Posterior cingulate gyrus (tissue), 11 donors: ENCODE measurements around the gene CRLF1.

Source experiments
- DNase-seq, 10 donors: peaks; one replicate each; pipeline versions ENCODE4 v3.0.0 to v3.0.0-alpha.2; 2020 to 2021; ENCODE audit warnings: mixed read lengths in 3 of 10
- intact Hi-C: fragments of 100-400 bp; cut with DNase I; formaldehyde crosslinking; loops from one replicate; pipeline ENCODE4 v1.15.1; 2023

Gene CRLF1, protein sequence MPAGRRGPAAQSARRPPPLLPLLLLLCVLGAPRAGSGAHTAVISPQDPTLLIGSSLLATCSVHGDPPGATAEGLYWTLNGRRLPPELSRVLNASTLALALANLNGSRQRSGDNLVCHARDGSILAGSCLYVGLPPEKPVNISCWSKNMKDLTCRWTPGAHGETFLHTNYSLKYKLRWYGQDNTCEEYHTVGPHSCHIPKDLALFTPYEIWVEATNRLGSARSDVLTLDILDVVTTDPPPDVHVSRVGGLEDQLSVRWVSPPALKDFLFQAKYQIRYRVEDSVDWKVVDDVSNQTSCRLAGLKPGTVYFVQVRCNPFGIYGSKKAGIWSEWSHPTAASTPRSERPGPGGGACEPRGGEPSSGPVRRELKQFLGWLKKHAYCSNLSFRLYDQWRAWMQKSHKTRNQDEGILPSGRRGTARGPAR

DNA sequence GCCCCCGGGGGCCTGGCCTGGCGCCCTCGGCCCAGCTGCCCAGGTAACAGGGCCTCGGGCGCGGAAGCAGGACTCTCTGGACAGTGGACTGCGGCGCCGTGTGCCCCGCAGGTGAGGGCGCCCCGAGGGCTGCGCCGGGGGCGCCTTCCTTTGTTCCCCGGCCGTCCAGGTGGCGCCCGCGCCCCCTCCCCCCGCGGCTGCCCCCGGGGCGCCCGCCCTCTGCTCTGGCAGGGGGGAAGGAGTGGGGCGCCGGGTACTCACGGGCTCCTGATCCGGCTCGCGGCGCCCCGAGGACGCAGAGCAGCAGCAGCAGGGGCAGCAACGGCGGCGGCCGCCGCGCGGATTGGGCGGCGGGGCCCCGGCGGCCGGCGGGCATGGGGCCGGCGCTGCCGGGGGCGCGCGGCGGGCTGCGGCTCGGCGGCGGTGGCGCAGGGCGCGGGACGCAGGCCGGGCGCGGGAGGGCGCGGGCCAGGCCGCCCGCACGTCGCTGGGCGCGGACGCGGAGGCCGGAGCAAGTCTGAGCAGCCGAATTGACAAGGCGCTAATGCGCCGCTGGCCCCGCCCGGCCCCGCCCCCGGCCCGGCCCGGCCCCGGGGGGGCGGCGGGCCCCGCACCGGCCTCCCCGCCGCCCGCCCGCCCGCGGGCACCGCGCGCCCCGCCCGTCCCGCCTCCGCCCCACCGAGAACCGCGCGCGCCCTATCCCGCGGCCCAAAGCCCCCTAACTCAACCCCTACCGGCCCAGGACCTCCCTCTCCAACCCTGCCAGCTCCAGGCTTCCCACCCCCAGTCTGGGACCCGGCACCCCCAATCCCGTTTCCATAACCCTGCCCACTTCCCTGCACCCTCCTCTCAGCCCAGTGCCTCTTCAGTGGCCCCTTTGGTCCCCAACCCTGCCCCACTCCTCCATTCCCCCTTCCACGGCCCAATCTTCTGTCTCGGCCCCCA, at the start of gene CRLF1:
Gene CRLF1 (minus strand): TSS at position 519 of the 945 bp plus-strand sequence. CDS start 143 bp downstream, at position 376.
- peak in 1 of 10 donors; percentile 42 for DNase-seq
- intact Hi-C loops: no loop called here

DNA sequence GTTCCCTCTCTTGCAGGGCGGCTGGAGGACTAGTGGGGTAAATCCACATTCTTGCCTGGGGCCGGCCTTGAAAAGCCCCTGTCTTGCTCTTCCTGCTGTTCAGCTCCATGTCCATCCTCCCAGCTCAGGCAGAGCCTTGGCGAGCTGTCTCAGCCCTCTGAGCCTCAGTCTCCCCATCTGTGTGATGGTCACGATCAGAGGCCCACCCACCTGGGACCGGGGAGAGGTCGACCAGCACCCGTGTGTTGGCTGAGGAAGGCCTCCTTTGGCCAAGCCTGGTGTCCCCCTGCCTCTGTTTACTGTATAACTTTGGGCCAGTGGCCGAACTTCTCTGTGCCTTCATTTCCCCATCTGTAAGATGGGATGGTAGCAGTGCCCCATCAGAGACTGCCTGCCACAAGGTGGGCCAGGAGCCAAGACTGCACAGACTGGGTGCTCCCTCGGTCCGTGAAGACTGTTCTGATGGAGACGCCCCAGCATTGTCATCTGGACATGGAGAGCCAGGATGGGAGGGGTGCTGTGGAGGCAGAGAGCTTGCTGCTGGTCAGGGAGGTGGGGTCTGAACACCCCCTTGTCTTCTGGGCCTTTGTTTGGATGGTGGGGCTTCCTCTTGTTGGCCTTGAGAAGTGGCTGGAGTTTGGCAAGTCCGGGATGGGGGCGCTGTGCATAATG, 48.7 kb upstream of the CRLF1 start:
- DNase-seq: no peak
- intact Hi-C loops: no loop called here

DNA sequence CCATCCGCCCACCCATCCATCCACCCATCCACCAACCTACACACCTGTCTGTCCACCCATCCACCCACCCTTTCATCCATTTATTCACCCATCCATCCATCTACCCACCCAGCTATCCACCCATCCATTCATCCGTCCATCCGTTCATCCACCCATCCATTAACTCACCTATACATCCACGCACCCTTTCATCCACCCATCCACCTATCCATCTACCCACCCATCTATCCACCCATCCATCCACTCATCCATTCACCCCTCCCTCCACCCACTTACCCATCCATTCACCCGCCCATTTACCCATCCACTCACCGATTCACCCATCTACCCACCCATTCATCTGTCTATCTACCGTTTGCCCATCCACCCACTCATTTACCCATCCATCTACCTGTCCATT, 47.9 kb upstream of the CRLF1 start:
- no peak for DNase-seq
- intact Hi-C loops: no loop called here

DNA sequence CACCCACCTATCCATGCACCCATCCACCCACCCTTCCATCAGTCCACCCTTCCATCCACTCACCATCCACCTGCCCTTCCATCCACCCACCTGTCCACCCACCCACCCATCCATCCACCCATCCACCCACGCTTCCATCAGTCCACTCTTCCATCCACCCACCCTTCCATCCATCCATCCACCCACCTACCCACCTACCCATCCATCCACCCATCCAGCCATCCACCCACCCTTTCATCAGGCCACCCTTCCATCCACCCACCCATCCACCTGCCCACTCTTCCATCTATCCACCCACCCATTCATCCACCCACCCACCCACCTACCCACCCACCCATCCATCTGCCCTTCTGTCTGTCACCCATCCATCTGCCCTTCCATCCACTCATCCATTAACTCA, 47.3 kb upstream of the CRLF1 start:
- intact Hi-C loops: no loop called here
- no peak for DNase-seq

DNA sequence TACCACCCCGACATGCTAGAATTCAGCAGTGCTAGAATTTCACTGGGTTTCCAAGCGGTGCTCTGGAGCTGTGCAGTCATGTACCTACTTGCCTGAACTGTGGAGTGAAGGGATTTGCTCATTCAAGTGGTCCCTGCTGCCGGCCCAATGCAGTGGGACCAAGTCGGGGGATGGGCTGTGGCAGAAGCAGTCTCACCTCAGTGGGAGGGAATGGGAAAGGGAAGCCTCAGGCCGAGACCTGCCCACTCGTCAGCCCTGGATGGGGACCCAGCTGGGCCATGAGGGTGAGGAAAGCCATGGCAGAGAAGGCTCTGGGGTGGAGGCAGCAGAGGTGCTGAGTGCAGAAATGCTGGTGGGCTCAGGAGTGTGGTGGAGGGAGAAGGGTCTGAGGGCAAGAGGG, 45.1 kb upstream of the CRLF1 start:
- DNase-seq: no peak
- intact Hi-C loops: no loop called here

DNA sequence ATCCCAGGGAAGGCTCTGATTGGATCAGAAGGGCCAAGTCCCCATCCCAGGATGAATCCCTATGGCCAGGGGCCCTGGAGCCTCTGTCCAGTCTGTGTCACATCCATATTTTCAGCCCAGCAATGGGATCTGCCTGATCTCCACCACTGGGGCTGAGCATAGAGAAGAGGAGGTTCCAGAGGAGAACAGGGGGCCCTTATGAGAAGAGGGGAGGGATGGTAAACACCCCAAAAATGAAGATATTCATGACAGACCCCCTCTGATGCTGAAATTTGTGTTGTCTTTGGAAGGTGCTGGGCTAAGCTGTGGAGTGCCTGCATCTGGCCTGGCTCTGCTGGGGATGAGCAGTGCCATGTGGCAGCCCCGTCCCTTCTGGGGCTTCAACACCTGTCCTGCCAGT, 44.7 kb upstream of the CRLF1 start:
- DNase-seq: no peak
- intact Hi-C loops: no loop called here

DNA sequence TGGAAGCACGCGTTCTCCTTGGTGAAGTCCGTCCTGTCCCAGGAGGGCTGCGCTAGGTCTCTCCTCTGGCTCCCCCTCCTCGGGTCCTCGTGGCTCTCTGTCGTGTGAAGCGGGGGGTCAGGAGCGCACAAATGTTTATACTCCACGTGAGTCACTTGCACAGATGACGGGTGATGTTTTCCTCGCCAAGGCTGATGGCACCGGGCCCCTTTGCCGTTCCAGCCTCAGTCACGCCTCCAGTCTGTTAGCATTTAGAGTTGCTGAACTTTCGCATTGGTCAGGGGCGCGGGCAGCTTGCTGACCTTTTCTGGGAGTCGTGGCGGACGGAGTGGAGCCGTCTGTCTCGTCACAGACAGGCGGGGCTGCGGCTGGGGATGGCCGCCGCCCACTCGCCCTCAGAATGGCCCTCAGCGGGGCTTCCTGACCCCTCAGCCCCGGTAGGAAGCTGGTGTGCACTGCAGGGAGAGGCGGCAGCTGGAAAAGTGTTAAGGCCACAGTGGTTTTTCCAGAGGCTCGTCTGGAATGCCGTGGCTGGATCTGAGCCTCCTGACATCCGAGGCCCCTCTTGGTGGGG, 44.0 kb upstream of the CRLF1 start:
- intact Hi-C loops: no loop called here

DNA sequence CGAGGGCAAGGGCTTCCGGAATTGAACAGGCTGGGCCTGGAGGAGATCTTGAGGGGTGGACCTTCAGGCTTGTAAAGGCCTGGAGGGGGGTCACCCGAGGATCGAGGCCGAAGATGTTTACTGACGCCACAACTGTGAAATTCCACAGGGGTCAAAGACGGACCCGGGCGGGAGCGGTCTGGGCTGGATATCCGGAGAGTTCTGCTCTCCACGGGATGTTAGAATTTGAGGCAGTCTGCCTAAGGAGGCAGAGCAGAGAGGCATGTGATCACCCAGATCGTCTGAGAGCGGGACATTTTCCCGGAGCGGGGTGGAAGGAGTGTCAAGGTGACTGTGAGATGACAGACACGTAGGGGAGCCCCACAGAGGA, 43.4 kb upstream of the CRLF1 start:
- intact Hi-C loops: no loop called here
- DNase-seq: no peak

More for the DNA sequence above, 44.0 kb upstream of the CRLF1 start:
- no peak for DNase-seq

DNA sequence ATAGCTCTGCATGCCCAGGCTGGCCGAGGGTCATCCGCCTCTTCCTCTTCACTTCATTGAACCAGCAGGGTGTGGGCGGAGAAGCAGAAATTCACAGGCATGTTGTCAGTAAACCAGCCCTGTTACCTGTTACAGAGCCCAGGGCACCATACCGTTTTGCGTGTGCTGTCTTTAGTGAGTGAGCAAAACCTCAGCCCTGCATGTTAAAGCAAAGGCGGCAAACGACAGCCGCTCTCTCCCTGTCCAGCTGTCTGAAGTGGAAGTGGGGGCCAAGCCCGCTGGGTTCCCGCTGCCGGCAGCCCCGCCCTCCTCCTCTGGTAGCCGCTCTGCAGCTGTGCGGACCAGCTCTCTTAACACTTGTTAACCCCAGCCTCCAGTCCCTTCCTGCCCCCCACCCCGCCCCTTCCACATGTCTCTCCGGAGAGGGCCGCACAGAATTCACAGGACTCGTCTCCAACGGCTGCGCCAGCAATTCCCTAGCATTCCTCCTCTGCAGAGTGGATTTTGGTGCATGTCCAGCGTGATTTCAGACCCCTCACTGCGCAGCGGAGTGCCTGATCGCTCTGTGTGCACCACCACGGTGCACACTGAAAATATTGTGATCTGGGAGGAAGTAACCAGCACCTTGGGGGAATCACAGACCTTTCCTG, 42.9 kb upstream of the CRLF1 start:
- intact Hi-C loops: no loop called here
- peak in 6 of 10 donors; percentile 57 to 94 (median 76) for DNase-seq

DNA sequence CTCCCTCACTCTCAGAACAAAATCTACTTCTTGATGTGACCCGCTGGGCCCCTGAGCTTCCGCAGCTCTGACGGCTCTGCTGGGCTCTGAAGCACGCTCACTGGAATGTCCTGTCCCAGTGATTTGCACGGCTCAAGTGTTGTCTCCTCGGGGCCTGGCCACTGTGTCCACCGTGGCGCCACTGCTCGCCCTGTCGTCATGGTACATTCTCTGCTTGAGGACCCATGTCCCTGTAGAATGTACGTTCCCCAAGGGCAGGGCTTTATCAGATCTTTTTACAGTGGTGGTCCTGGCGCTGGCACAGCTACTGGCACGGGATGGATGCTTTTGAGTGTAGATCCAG, 42.3 kb upstream of the CRLF1 start:
- intact Hi-C loops: no loop called here
- DNase-seq: no peak

DNA sequence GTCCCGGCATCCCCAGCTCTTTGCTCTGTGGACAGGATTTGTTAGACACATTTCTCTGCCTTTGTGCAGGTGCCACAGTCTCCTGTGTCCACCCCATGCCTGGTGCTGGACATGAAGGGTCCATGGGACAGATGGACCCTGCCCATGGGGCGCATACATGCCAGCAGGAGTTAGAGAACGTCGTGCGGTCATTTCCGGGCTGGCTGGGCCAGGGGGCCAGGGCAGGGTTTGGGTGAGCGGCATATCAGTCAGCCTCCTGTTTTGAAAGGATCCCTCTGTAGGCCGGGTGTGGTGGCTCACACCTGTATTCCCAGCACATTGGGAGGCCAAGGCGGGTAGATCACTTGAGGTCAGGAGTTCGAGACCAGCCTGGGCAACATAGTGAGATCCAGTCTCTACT, 41.2 kb upstream of the CRLF1 start:
- intact Hi-C loops: no loop called here
- no peak for DNase-seq

DNA sequence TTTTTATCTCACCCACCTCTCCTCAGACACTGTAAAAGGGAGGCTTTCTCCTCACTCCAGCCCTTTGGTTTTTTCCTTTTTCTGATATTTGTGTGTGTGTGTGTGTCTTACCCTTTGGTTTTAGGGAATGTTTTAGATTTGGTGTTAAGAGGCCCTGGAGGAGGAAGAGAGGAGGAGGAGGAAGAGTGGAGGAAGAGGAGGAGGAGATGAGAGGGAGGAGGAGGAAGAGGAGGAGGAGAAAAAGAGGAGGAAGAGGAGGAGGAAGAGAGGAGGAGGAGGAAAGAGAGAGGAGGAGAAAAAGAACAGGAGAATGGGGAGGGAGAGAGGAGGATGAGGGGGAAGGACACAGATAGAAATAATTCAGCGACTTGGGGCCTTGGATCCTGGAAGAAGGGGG, 40.8 kb upstream of the CRLF1 start:
- no peak for DNase-seq
- intact Hi-C loops: no loop called here

DNA sequence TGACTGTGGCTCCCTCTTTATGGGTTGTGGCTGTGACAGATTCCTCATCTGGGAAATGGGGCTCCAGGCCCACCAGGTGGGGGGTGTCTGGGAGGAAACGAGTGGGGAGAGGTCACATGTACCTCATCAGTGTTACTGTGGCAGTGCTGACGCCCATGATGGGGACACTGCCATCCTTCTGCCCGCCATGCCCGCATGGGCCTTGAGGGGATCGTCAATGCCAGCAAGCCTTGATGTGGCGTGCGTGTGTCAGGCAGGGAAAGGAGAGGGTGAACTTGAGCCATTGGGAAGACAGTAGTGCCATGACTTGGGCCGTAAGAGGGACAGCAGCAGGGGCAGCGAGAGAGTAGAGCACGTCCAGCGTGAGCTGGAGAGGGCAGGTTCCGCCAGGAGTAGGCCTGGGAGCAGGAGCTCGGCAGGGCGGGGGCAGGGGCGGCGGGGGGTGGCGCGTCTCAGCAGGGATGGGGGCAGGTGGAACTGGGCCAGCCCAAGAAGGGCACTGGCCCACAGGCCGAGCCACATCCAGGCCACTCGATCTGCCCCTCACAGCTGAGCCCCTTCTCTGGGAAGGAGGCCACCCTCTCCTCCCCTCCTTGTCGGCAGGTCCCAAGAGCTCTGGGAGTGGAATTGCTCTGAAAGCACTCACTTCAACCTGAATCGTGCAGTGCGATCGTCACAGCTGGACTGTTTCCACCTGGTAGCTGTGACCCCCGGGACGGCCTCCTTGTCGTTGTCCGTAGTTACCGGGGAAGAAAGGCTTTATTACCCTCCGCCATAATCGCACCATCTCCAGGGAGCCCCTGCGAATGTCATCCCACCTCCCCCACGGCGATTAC, 40.2 kb upstream of the CRLF1 start:
- intact Hi-C loops: no loop called here

DNA sequence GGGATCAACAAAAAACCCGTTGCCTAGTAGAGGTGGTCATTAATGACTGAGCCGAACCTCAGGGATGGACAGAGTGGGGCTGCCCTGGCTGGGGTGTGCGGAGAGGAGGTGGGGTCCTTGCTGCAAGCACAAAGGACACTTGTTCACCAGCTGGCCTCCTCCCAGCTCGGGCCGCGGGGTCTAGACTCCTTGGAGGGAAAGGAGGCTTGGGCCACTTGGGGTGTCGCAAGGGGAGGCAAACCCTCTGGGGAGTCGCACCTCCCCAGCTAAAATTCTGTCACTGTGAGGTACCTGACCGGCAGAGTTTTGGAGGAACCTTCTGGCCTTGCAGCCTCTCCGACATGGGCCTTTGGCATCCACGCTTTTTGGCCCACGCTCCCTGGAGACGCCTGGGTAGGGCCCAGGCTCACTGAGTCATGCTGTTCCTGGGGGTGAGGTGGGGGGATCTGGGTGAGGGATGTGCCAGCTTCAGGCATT, 38.5 kb upstream of the CRLF1 start:
- intact Hi-C loops: no loop called here
- DNase-seq: peak in 9 of 10 donors; percentile 45 to 95 (median 74)

More for the DNA sequence above, 40.2 kb upstream of the CRLF1 start:
- DNase-seq: no peak

DNA sequence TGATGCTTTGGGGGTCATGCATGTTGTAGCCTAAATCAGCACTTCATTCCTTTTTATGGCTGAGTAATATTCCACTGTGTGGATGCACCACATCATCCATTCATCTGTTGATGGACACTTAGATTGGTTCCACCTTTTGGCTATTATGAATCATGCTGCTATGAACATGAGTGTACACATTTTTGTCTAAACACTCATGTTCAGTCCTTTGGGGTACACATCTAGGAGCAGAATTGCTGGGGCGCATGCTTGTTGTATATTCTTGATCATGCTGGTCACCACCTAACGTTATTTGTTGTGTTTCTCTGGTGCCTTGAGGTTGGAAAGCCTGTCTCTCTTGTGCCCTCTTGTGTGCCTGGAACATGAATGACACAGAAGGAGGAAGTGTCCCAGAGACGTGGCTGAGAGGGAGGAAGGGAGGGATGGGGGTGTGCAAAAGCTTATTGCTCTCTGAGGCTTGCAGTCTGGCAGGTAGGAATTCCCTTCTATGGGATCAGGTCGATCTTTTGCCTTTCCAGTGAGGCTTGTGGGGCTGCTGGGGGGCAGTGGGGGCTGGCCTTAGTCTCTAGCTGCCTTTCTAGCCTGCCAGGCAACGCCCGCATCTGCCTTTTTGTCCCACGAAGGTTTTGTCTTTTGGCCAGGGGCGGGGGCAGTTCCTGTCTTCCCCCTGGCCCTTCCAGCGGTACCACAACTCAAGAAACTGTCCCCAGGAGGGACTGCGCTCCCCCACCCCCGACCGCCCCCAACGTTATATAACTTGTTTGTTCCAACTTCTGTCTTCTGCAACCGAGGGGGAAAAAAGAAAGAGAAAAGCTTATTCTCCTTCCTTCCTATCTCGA, 37.8 kb upstream of the CRLF1 start:
- intact Hi-C loops: no loop called here
- DNase-seq: peak in 1 of 10 donors; percentile 84

DNA sequence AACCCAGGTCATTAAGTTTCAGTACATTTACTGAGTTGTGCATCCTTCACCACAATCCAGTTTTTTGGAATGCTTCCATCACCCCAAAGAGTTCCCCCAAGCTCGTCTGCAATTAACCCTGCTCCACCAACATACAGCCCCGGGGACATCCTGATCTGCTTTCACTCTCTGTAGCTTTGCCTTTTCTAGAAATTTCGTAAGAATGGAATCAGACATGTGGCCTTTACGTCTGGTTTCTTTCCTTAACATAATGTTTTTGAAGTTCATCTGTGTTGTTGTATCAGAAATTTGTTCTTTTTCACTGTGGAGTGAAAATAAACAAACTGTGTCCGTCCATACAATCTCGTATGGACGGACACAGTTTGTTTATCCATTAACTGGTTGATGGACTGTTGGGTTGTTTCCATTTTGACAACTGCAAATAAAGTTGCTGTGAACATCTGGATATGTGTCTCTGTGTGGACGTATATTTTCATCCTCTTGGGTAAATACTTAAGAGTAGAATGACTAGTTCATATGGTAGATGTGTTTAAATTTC, 33.2 kb upstream of the CRLF1 start:
- DNase-seq: no peak
- intact Hi-C loops: no loop called here

DNA sequence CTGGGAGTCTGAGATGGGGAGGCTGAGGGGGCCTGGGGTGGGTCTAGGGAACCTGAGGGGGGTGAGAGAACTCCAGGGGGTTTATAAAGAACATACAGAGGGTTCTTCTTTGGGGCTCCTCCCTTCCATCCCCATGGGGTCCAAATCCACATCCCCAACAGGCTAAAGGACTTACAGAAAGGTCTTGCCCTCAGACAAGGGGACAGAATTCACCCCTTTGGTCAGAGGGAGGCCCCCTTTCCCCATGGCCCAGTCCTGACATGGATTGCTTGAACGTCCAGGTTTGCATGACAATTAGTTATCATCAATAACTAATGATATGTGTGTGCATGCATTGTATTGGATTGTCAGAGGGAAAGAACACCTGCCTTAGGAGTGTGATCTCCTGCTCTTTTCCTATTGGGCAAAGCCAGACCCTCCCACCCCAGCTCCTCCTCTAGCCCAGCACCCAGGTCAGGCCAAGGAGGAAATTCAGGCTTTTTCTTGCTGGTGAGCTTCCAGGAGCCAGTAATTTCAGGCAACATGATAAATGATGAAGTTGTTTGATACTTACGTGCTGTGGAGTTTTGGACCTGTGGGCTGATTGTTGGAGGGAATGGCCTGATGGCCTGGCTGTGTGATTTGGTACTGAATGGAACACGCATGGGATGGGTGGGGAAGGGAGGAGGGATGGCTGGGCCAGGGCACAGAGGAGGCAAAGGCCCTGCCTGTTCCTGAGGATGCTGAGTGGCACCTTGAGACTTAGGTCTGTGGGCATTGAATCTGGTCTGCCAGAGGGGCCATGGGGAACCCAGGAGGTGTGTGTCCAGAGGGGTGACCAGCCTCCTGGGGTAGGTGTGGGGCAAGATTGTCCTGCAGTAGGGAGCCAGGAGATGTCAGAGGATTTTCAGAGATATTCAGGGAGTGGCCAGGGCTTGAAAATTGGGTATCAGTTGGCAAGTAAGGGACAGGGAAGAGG, 31.4 kb upstream of the CRLF1 start:
- DNase-seq: no peak
- intact Hi-C loops: no loop called here
